Glutamatergic neuron (in vitro differentiated cells): ENCODE data around the gene ATF3. TPM values are rescaled to one million over a fixed set of nuclear protein-coding genes. Genes with fewer than 3 reads are reported as not detected.
A peak's percentile ranks its signal among the peaks of the same experiment; 100 is the strongest.

Experiments
- DNase-seq: peaks from one replicate; pipeline ENCODE4 v3.0.0; 2022
- H3K27ac Mint-ChIP-seq: one replicate; pipeline ENCODE4 v1.8.0; 2020; ENCODE audit warnings: mild to moderate bottlenecking, mixed read lengths, inconsistent platforms; ENCODE audit not compliant: unreplicated experiment
- H3K27me3 Mint-ChIP-seq: one replicate; pipeline ENCODE4 v1.8.0; 2020; ENCODE audit warnings: mild to moderate bottlenecking, moderate library complexity, mixed read lengths, inconsistent platforms; ENCODE audit not compliant: unreplicated experiment
- H3K36me3 Mint-ChIP-seq: one replicate; pipeline ENCODE4 v1.8.0; 2020; ENCODE audit warnings: mild to moderate bottlenecking, mixed read lengths, inconsistent platforms; ENCODE audit not compliant: unreplicated experiment
- H3K4me1 Mint-ChIP-seq: one replicate; pipeline ENCODE4 v1.8.0; 2020; ENCODE audit warnings: mild to moderate bottlenecking, low read depth, mixed read lengths, inconsistent platforms; ENCODE audit not compliant: unreplicated experiment
- H3K4me3 Mint-ChIP-seq: one replicate; pipeline ENCODE4 v1.8.0; 2020; ENCODE audit warnings: mild to moderate bottlenecking, mixed read lengths, inconsistent platforms; ENCODE audit not compliant: unreplicated experiment
- H3K9me3 Mint-ChIP-seq: one replicate; pipeline ENCODE4 v1.8.0; 2020; ENCODE audit warnings: mild to moderate bottlenecking, moderate library complexity, mixed read lengths, inconsistent platforms; ENCODE audit not compliant: unreplicated experiment
- CTCF ChIP-seq: fragments of 200-600 bp; sonication (generic); IDR thresholded peaks from one replicate; pipeline ENCODE4 v1.5.0; 2021; ENCODE audit not compliant: partially characterized antibody, unreplicated experiment
- total RNA-seq: library from RNA; stranded (reverse); fragmentation: NEBNext Ultra II Directional; extraction: Animal tissue kit (Norgen Biotek cat#: 25700); gene quantifications from one replicate; pipeline ENCODE4 v1.2.1, GENCODE V29; 2021; ENCODE audit not compliant: unreplicated experiment

ATF3 gene
- total RNA-seq, 1 donor from 2014 or later, result 35.3 TPM

GRCh38 chr1:212565079-212565478 is 43.5 kb upstream of the ATF3 start:
- peaks cover 18% of the 10 kb centered on the region for H3K4me1 Mint-ChIP-seq
- H3K27ac Mint-ChIP-seq, result no peak overlapping the region
- H3K4me3 Mint-ChIP-seq, result no peak overlapping the region

GRCh38 chr1:212565571-212566305 is 42.8 kb upstream of the ATF3 start:
- peaks cover 18% of the 10 kb centered on the region for H3K4me1 Mint-ChIP-seq
- peaks cover 5% of the 10 kb centered on the region for H3K27me3 Mint-ChIP-seq
- H3K9me3 Mint-ChIP-seq, result peaks cover 4% of the 10 kb centered on the region
- H3K27ac Mint-ChIP-seq, result no peak overlapping the region
- TF ChIP-seq CTCF, result no peak
- DNase-seq, result no peak
- no peak overlapping the region for H3K4me3 Mint-ChIP-seq
- no peaks in the 10 kb centered on the region for H3K36me3 Mint-ChIP-seq

More at GRCh38 chr1:212565079-212565478, 43.5 kb upstream of the ATF3 start:
- no peak for DNase-seq
- H3K27me3 Mint-ChIP-seq, result peaks cover 9% of the 10 kb centered on the region
- TF ChIP-seq CTCF, result no peak
- H3K36me3 Mint-ChIP-seq, result no peaks in the 10 kb centered on the region
- H3K9me3 Mint-ChIP-seq, result peaks cover 4% of the 10 kb centered on the region

GRCh38 chr1:212566522-212567479 is 41.8 kb upstream of the ATF3 start:
- peak; percentile 27 for DNase-seq
- peak overlapping the region; percentile 82 for H3K27ac Mint-ChIP-seq
- no peak for TF ChIP-seq CTCF
- H3K27me3 Mint-ChIP-seq, result peaks cover 5% of the 10 kb centered on the region
- peaks cover 18% of the 10 kb centered on the region for H3K4me1 Mint-ChIP-seq
- peaks cover 4% of the 10 kb centered on the region for H3K9me3 Mint-ChIP-seq
- H3K36me3 Mint-ChIP-seq, result no peaks in the 10 kb centered on the region
- H3K4me3 Mint-ChIP-seq, result peak overlapping the region; percentile 79

- Mint-ChIP-seq H3K27ac (peak overlapping the region; percentile 82), H3K4me1 (peaks cover 18% of the 10 kb centered on the region), H3K36me3 (no peaks in the 10 kb centered on the region), H3K27me3 (peaks cover 5% of the 10 kb centered on the region), H3K4me3 (no peak overlapping the region), H3K9me3 (peaks cover 3% of the 10 kb centered on the region)
- TF ChIP-seq CTCF, result no peak
- DNase-seq, result no peak
Observed at GRCh38 chr1:212567638-212568037, 40.9 kb upstream of the ATF3 start.
